SHP77 treated with DMSO at 0.1 percent for 48 hours (cell line): ENCODE data around the gene IVNS1ABP.
"Not testable (repeated sequence)": the region's sequence is repeated elsewhere in the genome, so short reads cannot be mapped to it uniquely, and the experiment has no call there.

Experiments
- DNase-seq: peaks from one replicate; lab custom pipeline; 2025; lab: John Stamatoyannopoulos, UW

Gene IVNS1ABP

GRCh38 chr1:185317034-185317885 lies at the start of gene IVNS1ABP:
TSS of gene IVNS1ABP (minus strand) at chr1:185317243. CDS start at chr1:185309493, 7,750 bp downstream.
- DNase-seq = peak; percentile 90

DNA sequence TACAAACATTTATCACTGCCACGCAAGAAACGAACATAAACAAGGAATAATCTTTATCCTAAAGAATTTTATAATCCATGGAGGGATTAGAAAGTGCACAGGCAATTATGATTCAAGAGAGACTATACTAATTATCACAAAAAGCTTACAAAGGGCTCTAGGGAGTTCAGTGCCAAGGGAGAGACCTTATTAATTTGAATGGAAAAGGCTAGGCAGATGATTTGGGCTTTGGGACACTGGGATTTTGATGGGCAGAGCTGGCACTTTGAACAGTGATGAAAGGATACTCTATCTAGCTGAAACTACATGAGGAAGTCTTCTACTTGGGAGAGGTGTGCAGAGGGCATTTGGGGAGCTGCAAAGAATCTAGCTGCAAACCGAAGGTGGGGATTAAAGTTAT lies 48.9 kb upstream of the IVNS1ABP start:
- DNase-seq = no peak

GRCh38 chr1:185364528-185364927 lies 47.5 kb upstream of the IVNS1ABP start:
- DNase-seq = not testable (repeated sequence)

- DNase-seq = no peak
Measured at GRCh38 chr1:185363205-185363604, 46.2 kb upstream of the IVNS1ABP start.

GRCh38 chr1:185360714-185361113 lies 43.7 kb upstream of the IVNS1ABP start:
- DNase-seq = no peak

DNA sequence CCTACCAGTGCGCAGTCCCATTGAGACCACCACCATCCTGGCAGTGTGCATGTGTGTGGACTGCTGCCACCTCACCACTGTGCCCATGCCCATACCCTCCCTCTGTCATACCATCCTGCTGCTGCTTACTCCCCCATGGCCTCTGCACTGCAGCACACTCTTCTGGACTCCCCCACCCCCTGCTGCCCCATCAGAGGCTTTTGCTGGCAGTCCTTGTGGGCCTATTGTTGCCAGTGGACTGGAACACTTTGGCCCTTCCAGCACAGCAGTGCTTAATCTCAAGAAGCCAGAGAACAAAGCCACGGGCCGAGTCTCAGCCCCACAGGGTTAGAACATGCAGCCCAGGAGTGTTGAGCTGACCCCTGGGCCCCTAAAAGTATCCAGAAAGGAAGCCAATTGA lies 41.9 kb upstream of the IVNS1ABP start:
- no peak for DNase-seq

DNA sequence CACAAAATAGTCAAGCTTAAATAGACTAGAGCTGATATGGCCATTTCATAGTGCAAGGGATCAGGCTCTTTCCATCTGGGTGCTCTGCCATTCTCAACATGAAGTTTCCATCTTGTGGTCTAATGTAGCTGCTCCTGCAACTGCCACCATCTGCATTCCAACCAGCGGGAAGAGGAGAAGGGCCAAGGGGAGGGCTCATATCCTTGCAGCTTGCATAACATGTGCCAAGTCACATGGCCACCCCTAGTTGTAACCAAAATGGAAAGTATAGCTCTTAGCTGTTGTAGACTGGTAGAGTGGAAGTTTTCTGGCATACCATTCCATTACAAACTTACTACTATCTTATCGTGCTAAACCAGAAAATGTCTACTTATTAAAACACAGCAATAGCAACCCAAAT lies 38.9 kb upstream of the IVNS1ABP start:
- DNase-seq = no peak

DNA sequence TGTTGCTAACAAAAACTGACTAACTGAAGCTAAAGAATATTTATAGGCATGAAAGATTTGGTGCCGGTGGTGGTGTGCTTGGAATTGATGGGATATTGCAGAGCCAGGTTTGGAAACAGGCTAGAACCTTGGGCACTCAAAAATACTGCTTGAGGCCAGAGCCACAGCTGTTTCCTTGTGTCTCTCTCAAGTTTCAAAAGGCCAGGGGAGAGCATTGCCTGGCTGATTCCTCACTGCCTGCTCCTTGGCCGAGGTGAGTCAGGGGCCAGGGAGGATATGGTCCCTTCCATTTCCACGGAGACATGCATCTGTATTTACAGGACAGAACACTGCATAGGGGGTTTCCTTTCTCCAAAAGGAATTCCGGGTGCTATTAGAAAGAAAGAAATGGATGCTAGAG lies 36.1 kb upstream of the IVNS1ABP start:
- no peak for DNase-seq

DNA sequence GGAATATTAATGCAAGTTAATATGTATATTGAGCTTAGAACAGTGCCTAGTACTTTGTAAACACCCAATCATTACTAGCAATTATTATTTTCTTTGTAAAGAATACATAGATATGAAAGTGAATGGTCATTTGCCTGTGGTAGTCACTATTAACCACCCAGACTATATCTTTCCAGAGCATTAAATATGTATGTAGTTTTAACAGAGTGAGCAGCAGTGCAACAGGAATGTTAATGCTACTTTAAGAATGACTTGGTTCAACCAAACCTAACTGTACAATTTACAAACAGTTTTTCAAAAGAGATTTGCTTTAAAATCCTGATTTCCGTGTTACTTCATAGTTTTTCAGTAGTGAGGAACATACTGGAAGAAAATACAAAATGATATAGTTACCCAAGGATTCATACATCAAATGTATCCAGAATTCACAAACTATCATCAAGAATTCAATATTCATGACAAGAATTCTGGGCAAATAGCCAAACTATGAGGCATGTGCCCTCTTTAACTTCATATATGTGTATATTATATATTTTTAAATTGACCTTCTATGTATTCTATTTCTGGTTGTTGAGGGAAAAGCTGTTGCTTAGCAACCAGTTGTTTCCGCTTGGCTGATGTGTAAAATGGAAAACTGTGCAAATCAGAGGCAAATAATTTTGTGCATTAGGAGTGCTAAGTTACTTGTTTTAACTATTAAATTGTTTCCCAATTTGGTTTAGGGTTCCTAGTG lies 34.9 kb upstream of the IVNS1ABP start:
- DNase-seq = no peak

DNA sequence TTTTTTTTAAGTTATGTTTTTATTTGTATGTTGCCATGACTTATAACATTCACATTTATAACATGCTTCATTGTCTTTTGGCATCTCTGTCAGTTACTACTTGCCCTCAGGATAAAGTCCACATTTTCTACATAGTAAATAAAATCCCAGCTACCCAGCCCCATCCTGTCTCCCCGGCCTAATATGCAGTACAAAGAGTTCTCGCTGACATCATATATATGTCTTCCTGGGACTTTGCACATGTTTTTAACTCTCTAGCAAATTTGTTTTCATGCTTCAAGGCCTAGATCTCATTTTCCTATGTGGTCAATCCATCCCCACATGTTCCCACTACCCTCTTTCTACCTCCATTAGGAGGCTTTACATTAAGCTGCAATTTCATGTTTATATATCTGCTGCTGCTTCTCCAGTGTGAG lies 33.0 kb upstream of the IVNS1ABP start:
- no peak for DNase-seq

DNA sequence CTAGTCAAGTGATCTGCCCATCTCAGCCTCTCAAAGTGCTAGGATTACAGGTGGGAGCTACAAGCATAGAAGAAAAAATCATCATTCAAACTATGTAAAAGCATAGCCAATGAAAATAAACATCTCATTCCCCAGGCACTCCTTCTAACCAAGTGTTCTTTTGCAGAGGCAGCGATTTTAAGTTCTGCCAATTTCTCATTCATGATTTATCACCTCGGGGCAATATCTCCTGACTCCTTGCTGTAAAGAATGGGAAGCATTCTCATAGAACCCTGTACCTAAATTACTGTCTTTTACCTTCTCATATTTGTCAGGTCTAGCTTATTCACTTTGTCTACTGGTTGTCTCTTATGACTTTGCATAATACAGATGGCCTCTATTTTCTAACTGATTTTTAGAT lies 32.5 kb upstream of the IVNS1ABP start:
- DNase-seq = no peak

DNA sequence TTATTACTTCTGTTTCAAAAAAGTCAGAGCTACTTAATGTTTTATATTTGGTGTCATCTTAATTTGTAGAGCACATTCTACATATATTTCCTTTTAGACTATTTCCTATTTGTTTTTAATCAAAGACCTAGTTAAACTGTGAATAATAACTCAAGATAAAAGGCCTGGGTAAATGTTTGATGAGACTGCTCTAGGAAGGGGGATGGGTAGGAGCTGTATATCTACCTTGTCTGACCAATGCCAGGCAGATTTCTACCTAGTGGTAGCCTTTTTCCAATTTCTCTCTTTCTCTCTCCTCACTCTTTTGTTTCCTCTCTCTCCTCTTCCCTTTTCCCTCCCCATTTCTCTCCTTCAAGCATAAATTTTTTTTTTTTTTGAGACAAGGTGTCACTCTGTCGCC lies 31.9 kb upstream of the IVNS1ABP start:
- DNase-seq = no peak

DNA sequence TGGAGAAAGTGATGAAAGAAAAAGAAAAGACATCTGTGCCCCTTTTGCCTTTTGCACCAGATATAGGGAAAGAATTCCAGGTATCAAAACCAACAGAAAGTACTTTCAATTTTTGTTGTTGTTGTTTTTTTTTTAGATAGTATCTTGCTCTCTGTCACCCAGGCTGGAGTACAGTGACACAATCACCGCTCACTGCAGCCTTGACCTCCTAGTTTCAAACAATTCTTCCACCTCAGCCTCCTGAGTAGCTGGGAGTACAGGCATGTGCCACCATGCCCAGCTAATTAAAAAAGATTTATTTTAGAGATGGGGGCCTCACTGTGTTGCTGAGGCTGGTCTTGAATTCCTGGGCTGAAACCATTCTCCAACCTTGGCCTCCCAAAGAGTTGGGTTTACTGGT lies 31.3 kb upstream of the IVNS1ABP start:
- DNase-seq = no peak

- DNase-seq = no peak
Measured at GRCh38 chr1:185345913-185346720, 29.1 kb upstream of the IVNS1ABP start.

DNA sequence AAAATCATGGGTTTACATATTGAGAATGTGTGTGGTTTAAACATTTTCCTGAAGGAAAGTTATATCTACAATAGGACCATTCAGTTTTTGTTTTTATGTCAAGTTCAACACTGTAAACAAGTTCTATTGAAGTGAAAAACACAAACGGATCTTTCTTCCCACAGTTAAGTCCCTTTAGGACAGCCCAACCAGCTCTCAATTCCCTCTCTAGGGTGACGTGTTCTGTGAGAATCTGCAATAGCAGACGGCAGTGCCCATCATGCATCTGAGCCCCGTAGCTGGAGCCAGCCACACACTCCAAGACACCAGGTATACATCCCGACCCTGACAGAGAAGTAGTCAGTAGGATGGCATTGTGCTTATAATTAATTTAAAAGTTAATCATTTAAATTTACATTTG lies 26.3 kb upstream of the IVNS1ABP start:
- DNase-seq = no peak

- DNase-seq = no peak
Measured at GRCh38 chr1:185342672-185343259, 25.7 kb upstream of the IVNS1ABP start.

DNA sequence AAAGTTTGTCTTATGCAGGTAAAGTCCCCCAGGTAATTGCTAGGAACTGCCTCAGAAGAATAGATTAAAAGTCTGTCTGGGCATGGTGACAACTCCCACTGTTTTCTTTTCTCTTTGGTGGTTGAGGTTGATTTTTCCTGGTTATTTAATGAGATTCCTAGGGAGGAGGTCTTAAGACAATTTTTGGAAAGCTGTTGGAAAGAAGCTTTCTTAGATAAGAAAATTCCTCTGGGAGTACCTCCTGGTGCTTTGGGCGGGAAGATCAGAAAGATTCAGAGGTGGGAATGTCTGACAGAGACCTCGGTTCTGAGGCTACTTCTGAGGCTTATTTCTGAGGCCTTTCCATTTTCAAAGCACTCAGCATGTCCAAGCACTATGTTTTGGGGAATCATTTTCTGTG lies 25.0 kb upstream of the IVNS1ABP start:
- no peak for DNase-seq

DNA sequence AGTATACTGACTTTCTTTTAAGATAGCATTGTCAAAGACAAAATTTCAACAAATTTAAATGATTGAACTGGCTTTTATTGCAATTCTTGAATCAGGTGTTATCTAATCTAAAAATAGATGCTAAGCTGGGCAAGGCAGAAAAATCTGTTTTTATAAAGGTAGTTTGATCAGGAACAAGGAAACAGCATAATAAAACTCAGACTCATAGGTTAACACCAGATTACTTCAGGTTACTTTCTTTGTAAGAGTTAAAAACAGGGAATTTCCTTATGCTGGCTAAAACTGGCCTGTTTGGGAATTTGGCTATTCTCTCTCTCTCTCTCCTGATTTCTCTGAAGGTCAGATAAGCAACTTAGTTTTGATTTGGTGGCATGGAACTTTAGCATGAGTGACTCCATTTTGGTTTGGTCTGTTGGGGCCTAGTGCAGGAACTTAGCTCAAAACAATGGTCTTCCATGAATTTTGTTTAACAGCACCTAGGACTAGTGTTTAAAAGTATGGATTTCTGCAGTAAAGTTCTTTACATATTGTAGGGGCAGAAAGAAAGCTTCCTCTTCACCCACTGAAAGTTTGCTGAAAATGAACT lies 24.2 kb upstream of the IVNS1ABP start:
- no peak for DNase-seq

DNA sequence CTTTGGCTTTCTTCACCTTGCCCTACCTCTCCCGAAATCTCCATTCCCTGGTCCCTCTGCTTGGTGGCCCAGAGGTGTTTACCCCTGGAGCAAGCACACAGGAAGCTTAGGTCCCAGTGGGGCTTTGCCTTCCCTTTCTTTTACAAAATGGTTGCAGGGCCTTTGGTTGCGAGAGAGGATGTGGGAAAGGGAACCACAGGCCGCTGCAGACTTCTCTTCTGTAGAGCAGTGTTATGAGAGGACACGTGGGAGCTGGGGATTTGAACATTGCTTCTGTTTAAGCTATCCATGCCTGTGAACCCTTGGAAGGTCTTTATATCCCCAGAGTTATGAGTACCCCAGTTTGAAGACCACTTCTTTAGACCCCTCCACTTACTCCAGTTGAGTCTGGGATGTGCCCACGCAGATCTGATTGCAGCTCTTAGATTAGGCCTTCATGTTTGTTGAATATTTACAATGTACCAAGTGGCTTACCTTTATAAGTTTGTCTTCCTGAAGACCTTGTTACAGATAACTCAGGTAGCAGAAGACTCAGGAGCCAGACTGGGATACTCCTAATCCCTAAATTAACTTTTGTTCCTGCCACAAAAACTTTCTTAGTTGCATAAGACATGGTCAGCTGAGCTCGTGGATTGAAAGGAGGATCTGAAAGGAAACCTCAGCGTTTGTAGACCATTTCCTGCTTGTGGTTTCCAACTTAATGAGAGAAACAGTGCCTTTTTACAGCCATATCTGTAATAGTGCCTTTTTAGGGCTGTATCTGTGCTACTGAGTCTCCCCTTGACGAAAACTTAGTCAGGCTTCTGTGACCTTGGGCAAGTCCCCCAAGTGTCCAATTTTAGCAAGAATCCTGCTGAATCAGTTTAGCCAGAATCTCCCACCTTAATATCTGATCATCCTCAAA lies 21.9 kb upstream of the IVNS1ABP start:
- no peak for DNase-seq

DNA sequence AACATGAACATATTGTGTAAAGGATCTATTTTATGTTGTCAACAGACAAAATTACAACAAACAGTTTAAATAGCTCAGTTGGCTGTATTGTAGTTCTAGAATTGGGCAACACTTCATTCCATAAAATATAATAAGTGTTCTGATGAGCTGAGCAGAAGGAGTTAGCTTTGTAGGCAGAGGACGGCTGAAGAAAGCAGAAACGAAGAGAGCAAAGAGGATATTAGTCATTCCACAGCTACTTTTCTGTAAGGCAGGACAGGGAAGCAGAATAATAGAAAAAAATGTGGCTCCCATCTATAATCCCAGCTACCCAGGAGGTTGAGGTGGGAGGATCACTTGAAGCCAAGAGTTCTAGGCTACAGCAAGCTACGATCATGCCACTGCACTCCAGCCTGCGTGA lies 20.2 kb upstream of the IVNS1ABP start:
- DNase-seq = no peak

DNA sequence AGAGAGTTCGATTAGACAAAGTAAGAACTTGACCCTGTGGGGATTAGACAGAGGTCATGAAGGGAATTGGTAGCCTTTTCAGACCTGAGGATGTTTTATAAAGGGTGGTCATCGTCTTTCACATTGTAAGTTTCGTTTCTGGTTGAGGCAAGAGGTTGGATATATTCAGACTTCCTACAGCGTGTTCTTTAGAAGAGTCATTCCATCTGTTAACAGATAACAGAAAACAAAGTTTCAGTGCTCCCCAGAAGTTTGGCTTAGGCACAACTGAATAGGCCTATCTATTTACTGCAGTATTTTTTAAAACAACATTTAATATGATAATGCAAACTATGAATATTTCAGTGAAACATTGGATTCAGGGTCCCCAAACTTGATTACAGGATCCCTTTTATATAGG lies 17.1 kb upstream of the IVNS1ABP start:
- no peak for DNase-seq
